Esophagus muscularis mucosa (tissue), 4 donors: ENCODE results near the gene IL4R. TPM values are rescaled to one million over a fixed set of nuclear protein-coding genes. Genes with fewer than 3 reads are reported as not detected.

Experiments used
- DNase-seq: peaks from one replicate; pipeline ENCODE4 v3.0.0-alpha.2; 2017; ENCODE audit errors: extremely low spot score
- H3K27ac ChIP-seq, 4 donors: fragments of 200-600 bp; sonication (generic); replicated peaks in 1 of 4; 1 replicate in 3 of 4; 2 replicates in 1 of 4; pipeline ENCODE4 v1.5.1; 2016 to 2019; ENCODE audit warnings: mild to moderate bottlenecking in 1 of 4
- H3K27me3 ChIP-seq, 4 donors: fragments of 200-600 bp; sonication (generic); one replicate each; pipeline versions ENCODE4 v1.5.1 to v1.6.0; 2016 to 2019
- H3K36me3 ChIP-seq, 4 donors: fragments of 200-600 bp; sonication (generic); one replicate each; pipeline ENCODE4 v1.5.1; 2016 to 2019
- H3K4me1 ChIP-seq, 4 donors: fragments of 200-600 bp; sonication (generic); one replicate each; pipeline ENCODE4 v1.5.1; 2016 to 2019
- H3K4me3 ChIP-seq, 4 donors: fragments of 200-600 bp; sonication (generic); 1 replicate in 2 of 4; 2 replicates in 2 of 4; pipeline ENCODE4 v1.5.1; 2016 to 2019; ENCODE audit warnings: mild to moderate bottlenecking in 4 of 4, moderate library complexity in 1 of 4
- H3K9me3 ChIP-seq, 4 donors: fragments of 200-600 bp; sonication (generic); 1 replicate in 3 of 4; 2 replicates in 1 of 4; pipeline ENCODE4 v1.5.1; 2016 to 2019
- CTCF ChIP-seq, 3 experiments: fragments of 200-600 bp in 2 of 3; fragments of 450-650 bp in 1 of 3; sonication (generic) in 2 of 3; IDR thresholded peaks; one replicate each; pipeline ENCODE4 v1.5.1; 2017 to 2019; ENCODE audit warnings: antibody characterized with exemption in 3 of 3, mild to moderate bottlenecking in 2 of 3, moderate library complexity in 1 of 3
- EP300 ChIP-seq: sonication (generic); formaldehyde crosslinking; IDR thresholded peaks from one replicate; pipeline ENCODE4 v1.6.1; 2017; ENCODE audit warnings: antibody characterized with exemption
- POLR2A ChIP-seq: fragments of 450-650 bp; IDR thresholded peaks from one replicate; pipeline ENCODE4 v1.6.1; 2017; ENCODE audit warnings: antibody characterized with exemption, moderate library complexity, mild to moderate bottlenecking, low read depth
- POLR2AphosphoS5 ChIP-seq, 2 donors: sonication (generic); formaldehyde crosslinking; IDR thresholded peaks; one replicate each; pipeline ENCODE4 v1.6.1; 2017; ENCODE audit warnings: antibody characterized with exemption in 2 of 2
- WGBS: methylation state at CpG from one replicate; pipeline ENCODE4 v1.1.5; 2018; 5-methylcytosine and 5-hydroxymethylcytosine counted together
- intact Hi-C: fragments of 100-400 bp; cut with DNase I; formaldehyde crosslinking; loops from one replicate; pipeline ENCODE4 v1.15.1; 2023
- total RNA-seq, 4 donors: library from RNA; depleted of rRNA; stranded (reverse); fragments of >200 nt; gene quantifications; one replicate each; pipeline versions ENCODE4 v1.1.0 to v1.2.1, GENCODE V29; 2016

IL4R gene
- total RNA-seq, 4 donors from 2014 or later: 72.7 to 167 (median 116) TPM

GRCh38 chr16:27374221-27374803 lies 60.5 kb downstream of the IL4R start:
- H3K4me3 ChIP-seq: peak overlapping the region in 1 of 4 donors; percentile 14
- intact Hi-C loops: loop anchor here (5.0 kb wide), 1 partner anchor 78 kb away; no protein-coding TSS in a partner anchor
- no peaks in the 10 kb centered on the region for H3K9me3 ChIP-seq
- peaks cover 0 to 12% (median 3%) of the 10 kb centered on the region in 4 donors for H3K4me1 ChIP-seq
- WGBS: 78% methylated on average over 8 of the region's 8 CpGs
- no peaks in the 10 kb centered on the region for H3K36me3 ChIP-seq
- peak overlapping the region in 1 of 4 donors; percentile 49 for H3K27ac ChIP-seq
- no peak for DNase-seq
- TF ChIP-seq CTCF (IDR thresholded peaks at IDR 0.05): no peak
- TF ChIP-seq EP300: no peak
- TF ChIP-seq POLR2A: no peak
- TF ChIP-seq POLR2AphosphoS5 (IDR thresholded peaks at IDR 0.05): no peak
- H3K27me3 ChIP-seq: no peaks in the 10 kb centered on the region

GRCh38 chr16:27374804-27375425 lies 61.1 kb downstream of the IL4R start:
- intact Hi-C loops: loop anchor here (5.0 kb wide), 1 partner anchor 77 kb away; no protein-coding TSS in a partner anchor
- H3K4me1 ChIP-seq: peaks cover 0 to 12% (median 3%) of the 10 kb centered on the region in 4 donors
- WGBS: 22% methylated on average over 9 of the region's 9 CpGs
- H3K27ac ChIP-seq: peak overlapping the region in 1 of 4 donors; percentile 49
- H3K4me3 ChIP-seq: peak overlapping the region in 1 of 4 donors; percentile 14
- no peaks in the 10 kb centered on the region for H3K27me3 ChIP-seq
- TF ChIP-seq POLR2A (no peak), CTCF (IDR thresholded peaks at IDR 0.05) (peak; percentile 41 to 56 (median 42)), POLR2AphosphoS5 (IDR thresholded peaks at IDR 0.05) (peak; percentile 27 to 36), EP300 (no peak)
- H3K9me3 ChIP-seq: no peaks in the 10 kb centered on the region
- H3K36me3 ChIP-seq: no peaks in the 10 kb centered on the region
- no peak for DNase-seq

GRCh38 chr16:27377666-27378485 lies 64.1 kb downstream of the IL4R start:
- no peak for TF ChIP-seq CTCF (IDR thresholded peaks at IDR 0.05)
- TF ChIP-seq POLR2AphosphoS5 (IDR thresholded peaks at IDR 0.05): no peak
- no peak for TF ChIP-seq POLR2A
- TF ChIP-seq EP300: no peak
- Histone ChIP-seq H3K27ac (no peak overlapping the region), H3K27me3 (no peaks in the 10 kb centered on the region), H3K4me3 (no peak overlapping the region), H3K36me3 (no peaks in the 10 kb centered on the region), H3K9me3 (peaks cover 0 to 7% (median 0%) of the 10 kb centered on the region in 4 donors), H3K4me1 (peaks cover 0 to 12% (median 3%) of the 10 kb centered on the region in 4 donors)
- no peak for DNase-seq
- intact Hi-C loops: no loop called here
- 68% methylated on average over 4 of the region's 4 CpGs for WGBS

GRCh38 chr16:27378871-27379481 lies 65.2 kb downstream of the IL4R start:
- no peaks in the 10 kb centered on the region for H3K36me3 ChIP-seq
- WGBS: 49% methylated on average over 10 of the region's 11 CpGs
- TF ChIP-seq POLR2A: no peak
- TF ChIP-seq POLR2AphosphoS5 (IDR thresholded peaks at IDR 0.05): no peak
- TF ChIP-seq EP300: no peak
- TF ChIP-seq CTCF (IDR thresholded peaks at IDR 0.05): no peak
- DNase-seq: no peak
- H3K27me3 ChIP-seq: no peaks in the 10 kb centered on the region
- intact Hi-C loops: no loop called here
- H3K9me3 ChIP-seq: peaks cover 0 to 13% (median 5%) of the 10 kb centered on the region in 4 donors
- H3K4me3 ChIP-seq: no peak overlapping the region
- H3K4me1 ChIP-seq: peaks cover 0 to 12% (median 3%) of the 10 kb centered on the region in 4 donors
- no peak overlapping the region for H3K27ac ChIP-seq
